Hypothalamus (tissue), 51 donors: ENCODE measurements around the gene PEX16.
A peak's percentile ranks its signal among the peaks of the same experiment; 100 is the strongest.

Experiments
- DNase-seq, 51 donors: peaks; one replicate each; lab custom pipeline; 2025; lab: John Stamatoyannopoulos, UW

Gene PEX16

GRCh38 chr11:45917623-45918330 is at the start of gene PEX16:
PEX16 (minus strand) TSS chr11:45917877; CDS start chr11:45917811, 66 bp downstream.
- peak; percentile 58 to 98 (median 95) for DNase-seq

GRCh38 chr11:45964911-45965389 is 47.3 kb upstream of the PEX16 start:
- peak in 40 of 51 donors; percentile 3 to 83 (median 42) for DNase-seq

DNA sequence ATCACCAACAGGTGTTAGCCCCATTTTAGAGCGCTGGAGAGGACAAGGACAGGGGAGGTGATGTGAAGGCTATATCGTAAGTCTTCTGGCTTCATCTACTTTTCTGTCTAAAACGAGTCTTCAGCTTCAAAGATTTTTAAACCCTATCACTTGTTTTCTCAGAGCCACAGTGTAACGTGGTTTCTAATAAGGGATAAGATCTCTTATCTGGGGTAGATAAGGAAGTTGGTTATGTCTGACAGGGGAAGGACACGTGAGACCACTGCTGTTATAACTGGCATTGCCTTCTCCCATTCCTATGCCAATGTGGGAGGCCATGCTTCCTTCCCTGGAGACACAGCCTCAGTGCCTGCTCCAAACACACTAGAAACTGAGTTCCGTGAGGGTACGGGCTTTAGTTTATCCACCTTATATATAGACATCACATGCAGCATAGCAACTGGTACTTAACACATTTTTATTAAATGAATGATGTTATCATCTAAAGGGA is 44.1 kb upstream of the PEX16 start:
- DNase-seq = no peak

- no peak for DNase-seq
These were observed 42.9 kb upstream of the PEX16 start for GRCh38 chr11:45960387-45961095.

- no peak for DNase-seq
These were observed 42.2 kb upstream of the PEX16 start for GRCh38 chr11:45959851-45960250.

GRCh38 chr11:45949992-45950407 is 32.3 kb upstream of the PEX16 start:
- peak in 9 of 51 donors; percentile 8 to 46 (median 22) for DNase-seq

DNA sequence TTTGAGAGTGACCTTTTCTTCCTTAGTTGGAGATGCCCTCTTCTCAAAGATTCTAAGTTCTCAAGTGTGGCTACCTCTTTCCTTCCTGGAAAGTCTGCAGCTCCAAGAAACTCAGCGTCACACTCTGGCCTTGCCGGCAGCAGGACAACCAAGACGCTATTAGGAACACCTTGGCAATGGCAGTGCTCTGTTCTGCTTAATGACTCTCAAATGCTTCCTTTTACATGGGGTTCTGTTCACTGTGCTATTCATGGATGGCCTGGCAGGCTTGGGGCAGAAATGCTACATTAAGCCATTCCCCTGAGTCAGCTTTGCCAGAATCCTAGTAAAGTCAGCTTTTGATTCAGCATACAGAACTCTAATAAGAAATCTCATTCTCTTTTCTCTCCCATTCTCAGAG is 30.7 kb upstream of the PEX16 start:
- DNase-seq = peak in 26 of 51 donors; percentile 5 to 68 (median 38)

GRCh38 chr11:45947885-45948284 is 30.2 kb upstream of the PEX16 start:
- no peak for DNase-seq

DNA sequence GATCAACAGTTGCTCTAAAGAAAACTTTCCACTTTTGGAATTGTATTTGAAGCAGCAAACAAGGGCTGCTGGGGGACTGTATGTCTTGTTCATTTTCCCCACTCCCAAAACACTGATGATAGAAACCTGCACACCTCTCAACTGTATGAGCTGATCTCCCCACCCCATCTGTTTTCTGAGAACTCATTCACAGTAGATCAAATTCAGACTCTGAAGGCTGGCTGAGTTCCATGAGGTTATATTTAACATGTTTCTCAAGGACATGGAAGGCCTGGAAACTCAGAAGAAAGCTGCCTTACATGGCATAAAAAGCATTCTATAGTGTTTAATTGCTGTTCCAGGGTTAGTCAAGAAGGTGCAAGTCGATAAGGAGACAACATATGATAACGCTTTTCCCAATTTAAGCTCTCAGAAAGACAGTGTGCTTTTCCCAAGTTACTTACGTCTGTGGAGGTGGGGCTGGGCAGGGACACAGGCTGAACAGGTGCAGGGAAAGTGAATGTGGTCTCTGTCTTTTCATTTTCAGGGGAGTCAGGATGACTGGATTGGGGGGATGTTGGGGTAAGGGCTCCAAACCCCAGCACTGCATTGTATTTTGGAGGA is 27.8 kb upstream of the PEX16 start:
- no peak for DNase-seq

DNA sequence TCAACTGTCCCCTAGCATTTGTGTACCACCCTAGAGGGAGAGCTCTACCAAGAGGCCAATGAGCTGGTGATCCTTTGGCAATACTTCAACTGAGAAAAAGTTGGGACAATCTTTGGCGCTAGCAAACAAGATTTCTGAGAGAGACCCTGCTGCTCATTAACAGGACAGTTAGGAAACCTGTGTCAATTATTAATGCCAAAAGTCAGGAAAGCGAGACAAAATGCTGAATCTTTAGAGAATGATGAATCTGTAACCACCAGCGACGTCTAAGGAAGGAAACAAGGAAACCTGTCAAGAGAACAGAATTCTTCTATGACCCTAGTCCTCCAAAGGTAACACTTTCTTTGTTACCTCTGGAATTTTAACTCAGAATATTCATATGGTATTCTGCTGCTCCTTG is 24.7 kb upstream of the PEX16 start:
- DNase-seq = no peak

DNA sequence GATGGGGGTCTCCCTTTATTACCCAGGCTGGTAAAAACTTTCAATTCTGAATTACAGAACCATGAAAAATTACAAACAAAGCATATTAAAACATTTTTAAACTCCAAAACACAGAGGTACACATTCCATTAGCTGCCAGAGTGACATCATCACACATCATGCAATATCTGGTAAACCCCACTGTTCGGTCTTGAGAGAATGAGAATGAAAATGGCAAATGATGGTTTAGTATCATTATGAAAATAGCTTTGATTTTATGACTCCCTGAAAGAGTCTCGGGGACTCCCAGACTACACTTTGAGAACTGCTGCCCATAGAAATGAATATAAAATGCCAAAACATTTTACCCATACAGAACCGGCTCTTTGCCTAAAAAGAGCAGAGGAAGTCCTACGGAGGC is 23.6 kb upstream of the PEX16 start:
- DNase-seq = no peak

- no peak for DNase-seq
These were observed 22.2 kb upstream of the PEX16 start for GRCh38 chr11:45939836-45940235.

- no peak for DNase-seq
These were observed 20.2 kb upstream of the PEX16 start for GRCh38 chr11:45937916-45938315.

GRCh38 chr11:45936511-45937054 is 18.9 kb upstream of the PEX16 start:
- no peak for DNase-seq

DNA sequence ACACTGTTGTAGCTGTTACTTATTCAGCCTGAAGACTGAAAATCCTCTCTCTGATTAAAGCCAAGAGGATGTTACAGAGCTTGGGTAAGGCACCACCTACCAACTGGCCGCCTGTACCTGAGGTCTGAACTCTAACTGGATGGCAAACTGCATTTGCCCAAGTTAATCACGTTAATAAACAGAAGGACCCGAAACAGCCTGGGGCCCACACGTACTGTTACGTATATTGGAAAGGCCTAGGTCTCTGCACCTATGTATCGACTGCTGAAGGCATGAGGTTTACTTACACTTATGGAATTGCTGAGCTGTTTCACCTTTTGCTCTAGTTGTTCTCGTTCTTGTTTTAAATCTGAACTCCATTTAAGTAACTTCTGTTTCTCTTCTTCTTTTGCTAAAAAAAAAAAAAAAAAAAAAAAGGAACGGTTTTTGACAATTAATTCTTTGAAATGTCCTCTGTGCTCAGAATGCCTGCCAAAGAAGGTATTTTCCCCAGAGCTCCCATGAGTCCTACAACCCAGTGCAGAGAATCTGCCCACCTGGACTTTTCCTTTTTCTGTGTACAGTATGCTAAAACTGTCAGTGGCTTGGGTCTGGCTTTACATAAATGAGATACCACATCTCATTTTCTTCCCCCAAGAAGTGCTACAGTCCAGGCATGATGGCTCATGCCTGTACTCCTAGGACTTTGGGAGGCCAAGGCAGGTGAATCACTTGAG is 17.8 kb upstream of the PEX16 start:
- DNase-seq = no peak

- no peak for DNase-seq
These were observed 17.1 kb upstream of the PEX16 start for GRCh38 chr11:45934580-45935318.

DNA sequence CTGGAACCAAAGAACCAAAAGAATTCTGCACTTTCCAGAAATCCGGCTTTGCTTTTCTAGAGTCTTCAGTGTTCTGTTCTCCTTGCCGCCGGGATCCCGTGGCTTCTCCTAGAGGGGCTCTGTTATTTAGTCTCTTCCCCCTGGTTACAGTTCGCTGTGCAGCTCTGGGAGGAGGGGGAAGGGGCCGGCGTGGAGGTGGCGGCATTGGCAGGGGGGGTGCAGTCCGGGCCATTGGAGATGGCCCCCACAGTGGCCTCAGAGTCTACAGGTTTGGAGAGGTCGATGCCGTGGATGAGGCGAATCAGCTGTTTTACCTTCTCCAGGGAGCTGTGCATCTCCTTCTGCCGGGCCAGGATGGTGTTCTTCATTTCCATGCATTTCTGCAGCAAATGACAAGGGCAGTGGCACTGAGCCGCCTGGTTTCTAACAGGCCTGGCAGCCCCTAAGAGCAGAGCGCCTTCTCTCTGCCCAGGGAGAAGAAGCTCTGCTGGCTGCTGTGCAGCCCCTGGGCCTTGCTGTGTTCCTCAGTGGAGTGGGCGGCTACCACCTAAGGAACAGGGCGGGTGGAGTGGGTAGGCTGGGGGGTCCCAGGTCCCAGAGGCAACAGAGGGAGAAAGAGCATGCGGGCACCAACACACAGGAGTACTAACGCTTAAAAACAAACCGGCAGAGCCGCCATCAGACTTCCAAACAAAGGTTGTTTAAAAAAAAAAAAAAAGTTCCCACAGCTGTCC is 16.3 kb upstream of the PEX16 start:
- no peak for DNase-seq

DNA sequence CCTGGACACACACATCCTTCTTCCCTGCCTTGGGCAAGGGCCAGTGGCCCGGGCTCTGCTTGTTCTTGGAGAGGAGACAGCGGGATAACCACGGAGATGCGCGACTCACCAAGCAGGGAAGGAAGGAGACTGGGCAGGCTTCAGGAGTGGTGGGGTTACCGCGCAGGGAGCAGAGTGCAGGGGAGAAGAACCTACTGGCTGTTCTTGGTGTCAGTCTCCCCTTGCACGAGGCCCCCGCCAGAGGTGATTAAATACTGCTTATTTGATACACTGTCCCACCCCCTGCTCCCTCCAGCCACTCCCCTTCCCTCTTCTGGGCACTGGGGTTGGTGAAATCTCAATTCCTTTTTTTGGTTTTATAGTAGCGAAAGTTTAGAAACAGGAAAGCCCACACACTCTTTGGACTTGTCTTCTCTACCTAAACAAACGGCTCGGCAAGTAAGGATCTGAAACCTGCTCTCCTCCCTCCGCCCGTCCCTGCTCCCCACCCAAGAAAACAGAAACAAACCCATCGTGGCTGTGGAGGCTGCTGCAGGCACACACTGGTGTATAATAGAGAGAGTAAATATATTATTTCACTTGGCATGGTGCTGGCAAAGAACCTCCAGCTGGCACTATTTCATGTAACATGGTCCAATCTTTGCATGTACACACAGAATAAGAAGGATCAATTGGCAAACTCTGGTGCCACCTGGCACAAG is 15.6 kb upstream of the PEX16 start:
- DNase-seq = no peak
